GM12873 (cell line): Measurements from ENCODE around the gene MT1B.

Experiments used
- CTCF ChIP-seq: IDR thresholded peaks from 2 replicates; pipeline ENCODE4 v1.5.1; 2012; ENCODE audit warnings: low read depth, mild to moderate bottlenecking, moderate library complexity, low read length, control low read depth; ENCODE audit not compliant: insufficient read depth; ENCODE audit errors: missing control alignments

Gene MT1B

GRCh38 chr16:56608043-56608875, 43.4 kb upstream of the MT1B start, which contains the start of gene MT2A:
Gene MT2A, plus strand, starts transcription at chr16:56608584. Its CDS starts 72 bp downstream, at chr16:56608656.
- no peak for TF ChIP-seq CTCF

DNA sequence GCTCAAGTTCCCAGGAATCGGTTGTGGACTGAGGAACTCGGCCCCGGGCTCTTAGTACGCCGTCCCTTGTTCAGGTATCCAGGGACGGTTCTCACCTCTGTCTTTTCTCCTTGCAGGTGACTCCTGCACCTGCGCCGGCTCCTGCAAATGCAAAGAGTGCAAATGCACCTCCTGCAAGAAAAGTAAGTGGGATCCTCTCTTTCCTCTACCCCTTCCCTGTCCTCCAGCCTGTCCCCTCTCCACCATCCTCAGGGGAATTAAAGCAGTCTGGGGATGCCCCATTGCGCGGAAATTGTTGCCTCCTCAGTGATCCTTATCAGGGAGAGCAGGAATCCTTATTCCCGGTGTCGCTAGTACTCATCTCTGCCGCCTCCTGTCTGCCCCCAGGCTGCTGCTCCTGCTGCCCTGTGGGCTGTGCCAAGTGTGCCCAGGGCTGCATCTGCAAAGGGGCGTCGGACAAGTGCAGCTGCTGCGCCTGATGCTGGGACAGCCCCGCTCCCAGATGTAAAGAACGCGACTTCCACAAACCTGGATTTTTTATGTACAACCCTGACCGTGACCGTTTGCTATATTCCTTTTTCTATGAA, 42.7 kb upstream of the MT1B start:
- TF ChIP-seq CTCF, result no peak

GRCh38 chr16:56609463-56609921, 42.2 kb upstream of the MT1B start:
- peak; percentile 1 for TF ChIP-seq CTCF

DNA sequence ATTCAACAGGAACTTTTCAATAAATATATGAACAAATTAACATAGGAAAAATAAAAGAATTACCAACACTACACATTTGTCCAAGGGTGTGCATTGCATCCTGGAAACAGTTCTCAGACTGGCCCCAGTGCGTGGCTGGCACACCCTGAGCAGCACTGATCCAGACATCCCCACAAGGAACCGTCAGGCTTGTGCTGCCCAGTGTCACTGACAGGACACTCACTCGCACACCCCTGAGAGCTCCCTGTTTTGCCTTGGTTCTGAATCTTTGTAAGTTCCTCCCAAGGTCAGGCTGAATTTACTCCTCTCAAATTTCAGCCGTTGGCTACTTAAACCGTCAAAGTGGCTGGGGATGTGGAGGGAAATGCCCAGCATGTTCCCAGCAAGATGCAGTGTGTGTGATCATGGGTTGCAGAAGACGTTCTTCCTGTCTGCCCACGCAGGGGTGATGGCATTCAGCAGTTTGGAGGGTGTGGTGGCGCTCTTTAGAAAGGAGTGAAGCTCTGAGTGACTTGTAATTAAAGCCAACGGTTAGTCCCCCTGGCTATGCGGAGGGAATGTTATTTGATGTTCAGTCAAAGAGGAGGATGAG, 41.6 kb upstream of the MT1B start:
- no peak for TF ChIP-seq CTCF

GRCh38 chr16:56610609-56611111, 41.0 kb upstream of the MT1B start:
- no peak for TF ChIP-seq CTCF

DNA sequence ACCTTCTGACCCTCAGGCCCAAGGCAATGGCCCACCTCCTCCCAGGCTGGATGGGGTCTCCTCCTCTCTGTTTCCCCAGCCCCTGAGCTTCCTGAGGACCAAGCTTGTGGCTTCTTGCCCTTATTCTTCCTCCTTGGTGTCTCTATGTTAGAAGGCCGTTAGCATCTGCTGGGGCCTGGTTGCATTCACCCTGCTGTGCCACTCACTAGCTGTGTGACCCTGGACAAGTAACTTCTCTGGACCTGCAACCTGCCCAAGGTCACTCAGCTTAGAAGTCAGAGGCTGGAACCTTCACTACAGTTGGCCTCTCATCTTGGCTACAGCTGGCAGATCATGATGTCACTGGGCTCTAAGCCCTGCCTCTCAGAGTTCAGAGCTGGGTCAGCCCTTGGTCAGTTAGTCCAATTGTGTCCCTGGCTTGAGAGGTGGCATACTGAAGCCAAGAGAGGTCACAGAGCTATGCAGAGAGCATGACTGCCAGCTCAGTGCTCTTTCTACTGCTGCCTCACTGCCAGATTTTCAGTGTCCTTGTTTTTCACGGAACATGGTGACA, 40.3 kb upstream of the MT1B start:
- no peak for TF ChIP-seq CTCF

GRCh38 chr16:56613706-56614105, 38.0 kb upstream of the MT1B start:
- no peak for TF ChIP-seq CTCF
